Psoas muscle (tissue), 8 donors: ENCODE measurements around the gene ISG20. TPM values are rescaled to one million over a fixed set of nuclear protein-coding genes. Genes with fewer than 3 reads are reported as not detected.

Source experiments
- ATAC-seq, 4 donors: fragments of 200-7000 bp; cut with Tn5 transposase; one replicate each; pipeline ENCODE4 v1.9.1; 2020; ENCODE audit warnings: moderate library complexity in 3 of 4, mild to moderate bottlenecking in 2 of 4
- DNase-seq, 2 donors: peaks; one replicate each; pipeline ENCODE4 v3.0.0-alpha.2; 2020
- H3K27ac ChIP-seq: fragments of 200-600 bp; one replicate; pipeline ENCODE4 v1.8.0; 2022
- H3K27me3 ChIP-seq, 3 donors: fragments of 200-600 bp in 1 of 3; one replicate each; pipeline versions ENCODE4 v1.6.1 to v1.8.0; 2013 to 2022; ENCODE audit warnings: low read length in 2 of 3, mild to moderate bottlenecking in 2 of 3, moderate library complexity in 1 of 3; ENCODE audit not compliant: insufficient read depth in 3 of 3
- H3K36me3 ChIP-seq, 2 donors: fragments of 200-600 bp in 1 of 2; one replicate each; pipeline versions ENCODE4 v1.6.1 to v1.8.0; 2013 to 2022; ENCODE audit warnings: low read depth in 1 of 2, mild to moderate bottlenecking in 1 of 2, moderate library complexity in 1 of 2; ENCODE audit not compliant: insufficient read depth in 1 of 2
- H3K4me1 ChIP-seq: fragments of 200-600 bp; one replicate; pipeline ENCODE4 v1.8.0; 2022
- H3K4me3 ChIP-seq: fragments of 200-600 bp; one replicate; pipeline ENCODE4 v1.8.0; 2022; ENCODE audit warnings: mild to moderate bottlenecking
- H3K9me3 ChIP-seq: fragments of 200-600 bp; one replicate; pipeline ENCODE4 v1.8.0; 2022
- CTCF ChIP-seq: fragments of 200-600 bp; IDR thresholded peaks from one replicate; pipeline ENCODE4 v1.8.0; 2022; ENCODE audit warnings: antibody characterized with exemption
- WGBS, 3 donors: extraction: QIAGEN DNeasy Blood & Tissue Kit; methylation state at CpG; one replicate each; pipeline versions ENCODE4 v1.1.6 to v1.1.7; 2013; 5-methylcytosine and 5-hydroxymethylcytosine counted together
- intact Hi-C, 2 donors: fragments of 100-400 bp; cut with DNase I; formaldehyde crosslinking; loops; one replicate each; pipeline versions ENCODE4 v1.11.0 to v1.14.2; 2022
- polyA plus RNA-seq, 3 donors: library from polyadenylated mRNA; stranded (reverse); fragments of 200-250 nt; gene quantifications; one replicate each; pipeline ENCODE4 v1.2.3, GENCODE V29; 2013
- total RNA-seq, 4 donors: library from RNA; stranded (reverse); fragmentation: NEBNext Ultra II Directional in 2 of 4; extraction: Animal tissue kit (Norgen Biotek cat#: 25700) in 2 of 4; gene quantifications; one replicate each; pipeline versions ENCODE4 v1.2.1 to v1.2.4, GENCODE V29; 2021 to 2023
- donor health status: healthy with polysubstance abuse.
- donor health status: DM: no; HTN: no; CAD: no; lungs with moderate emphysema.
- donor health status: Bipolar disorder and iron deficiency.
- donor health status: healthy.
- donor health status: DM: yes; HTN: yes; CAD: no.
- donor health status: DM: no; HTN: no; CAD: no.
- donor health status: DM: no; HTN: no; CAD: no.
- donor health status: DM: yes; HTN: yes; CAD: no.

The ISG20 gene
- total and polyA plus RNA-seq, 7 donors = 1.1 to 7.4 (median 3.8) TPM

- no peak for ATAC-seq
- no peak for TF ChIP-seq CTCF
- no peak overlapping the region for H3K4me3 ChIP-seq
- intact Hi-C loops = loop anchor here in 1 of 2 donors (10.0 kb wide), 1 partner anchor 241 kb away; the partner anchor contains the start of gene HAPLN3
- no peak overlapping the region for H3K27ac ChIP-seq
- peaks cover 0 to 2% (median 0%) of the 10 kb centered on the region in 3 donors for H3K27me3 ChIP-seq
- no peak for DNase-seq
- no peaks in the 10 kb centered on the region for H3K9me3 ChIP-seq
- 85 to 89% (median 86%) methylated on average over 12 to 13 of the region's 13 CpGs for WGBS, 3 donors
- H3K36me3 ChIP-seq = no peaks in the 10 kb centered on the region
- H3K4me1 ChIP-seq = peaks cover under 1% of the 10 kb centered on the region
Measured at GRCh38 chr15:88653200-88654064, 14.6 kb downstream of the ISG20 start.

GRCh38 chr15:88654430-88655102, 15.8 kb downstream of the ISG20 start:
- Histone ChIP-seq H3K4me3 (no peak overlapping the region), H3K4me1 (no peaks in the 10 kb centered on the region), H3K27ac (no peak overlapping the region), H3K9me3 (no peaks in the 10 kb centered on the region), H3K36me3 (no peaks in the 10 kb centered on the region), H3K27me3 (no peaks in the 10 kb centered on the region)
- ATAC-seq = no peak
- no peak for TF ChIP-seq CTCF
- 89 to 94% (median 90%) methylated on average over 18 of the region's 18 CpGs for WGBS, 3 donors
- intact Hi-C loops = loop anchor here (5.0 to 10.0 kb wide), 2 partner anchors 178 to 240 kb away; partner anchors contain the start of gene HAPLN3 (in 1 of the 2)
- no peak for DNase-seq

GRCh38 chr15:88655103-88655553, 16.3 kb downstream of the ISG20 start:
- H3K4me3 ChIP-seq = no peak overlapping the region
- no peak for DNase-seq
- no peak overlapping the region for H3K27ac ChIP-seq
- H3K9me3 ChIP-seq = no peaks in the 10 kb centered on the region
- no peaks in the 10 kb centered on the region for H3K27me3 ChIP-seq
- no peaks in the 10 kb centered on the region for H3K36me3 ChIP-seq
- 76 to 85% (median 77%) methylated on average over 14 of the region's 14 CpGs for WGBS, 3 donors
- intact Hi-C loops = loop anchor here (5.0 to 10.0 kb wide), 2 partner anchors 177 to 240 kb away; partner anchors contain the start of gene HAPLN3 (in 1 of the 2)
- no peak for ATAC-seq
- H3K4me1 ChIP-seq = no peaks in the 10 kb centered on the region
- TF ChIP-seq CTCF = no peak

GRCh38 chr15:88655800-88656488, 17.1 kb downstream of the ISG20 start:
- intact Hi-C loops = loop anchor here (5.0 to 10.0 kb wide), 2 partner anchors 176 to 239 kb away; partner anchors contain the start of gene HAPLN3 (in 1 of the 2)
- no peak overlapping the region for H3K27ac ChIP-seq
- 87 to 89% (median 88%) methylated on average over 8 of the region's 8 CpGs for WGBS, 3 donors
- no peaks in the 10 kb centered on the region for H3K9me3 ChIP-seq
- ATAC-seq = no peak
- H3K27me3 ChIP-seq = no peaks in the 10 kb centered on the region
- no peak for TF ChIP-seq CTCF
- no peak overlapping the region for H3K4me3 ChIP-seq
- no peaks in the 10 kb centered on the region for H3K4me1 ChIP-seq
- H3K36me3 ChIP-seq = no peaks in the 10 kb centered on the region
- no peak for DNase-seq
